ENCODE measurements around the gene TBC1D4. TPM values are rescaled to one million over a fixed set of nuclear protein-coding genes. Genes with fewer than 3 reads are reported as not detected.

TBC1D4 gene
- total and polyA plus RNA-seq, 10 of the 15 experiments (the other 5 are each of a cell fraction or from before 2014, with no cell fraction given) = 11.0 to 38.6 (median 25.5) TPM

- Histone ChIP-seq H3K4me1 (ENCODE audit: control insufficient read depth, insufficient read depth, low read length) (no peaks in the 10 kb centered on the region), H3K27ac (ENCODE audit: control insufficient read depth, insufficient read depth) (no peak overlapping the region), H3K27me3 (replicated peaks in 1 of 2; ENCODE audit: control insufficient read depth in 2 of 2, insufficient read depth in 2 of 2, low read length in 1 of 2) (no peaks in the 10 kb centered on the region), H4K20me1 (ENCODE audit: control insufficient read depth, insufficient read depth) (no peaks in the 10 kb centered on the region), H3K9ac (ENCODE audit: control insufficient read depth, insufficient read depth, low read length) (no peak overlapping the region), H3K4me3 (no peak overlapping the region), H3K9me3 (replicated peaks; ENCODE audit: control insufficient read depth, insufficient read depth, low read length) (no peaks in the 10 kb centered on the region; the same call in 1 of the 3 replicates), H2AFZ (ENCODE audit: control insufficient read depth, low read depth, low read length) (no peak overlapping the region), H3K36me3 (ENCODE audit: control insufficient read depth in 2 of 2, insufficient read depth in 2 of 2, low read length in 1 of 2) (peaks cover 0 to 2% of the 10 kb centered on the region in 2 experiments; a peak in 1 of 4 replicates), H3K79me2 (ENCODE audit: control insufficient read depth, insufficient read depth, low read length) (no peaks in the 10 kb centered on the region), H3K4me2 (ENCODE audit: control insufficient read depth, insufficient read depth) (no peak overlapping the region)
- DNase-seq (ENCODE audit: low read depth, low spot score) (no peak), ATAC-seq (peak; percentile 72), FAIRE-seq (peak; percentile 77)
- RAD21 ChIA-PET (ENCODE audit: unreplicated experiment) = interaction anchor here (2.6 kb wide), 1 partner anchor 13 kb away, joined by 6 read pairs; no protein-coding TSS in a partner anchor
- intact Hi-C loops (cut with micrococcal nuclease; ENCODE audit: unreplicated experiment) = no loop called here
- SMC1A ChIA-PET (ENCODE audit: uncharacterized antibody, unreplicated experiment) = interaction anchor here (0.9 to 1.2 kb wide), 2 partner anchors 12 to 27 kb away, joined by 3 to 4 read pairs; no protein-coding TSS in a partner anchor
- in situ Hi-C loops (cut with MboI) = no loop called here
- TF ChIP-seq ETV6 (conservative IDR thresholded peaks at IDR 0.05 in 1 of 2, IDR thresholded peaks at IDR 0.05 in 1 of 2; ENCODE audit: borderline replicate concordance in 1 of 2, low read depth in 1 of 2) (peak in 1 of 2 experiments; percentile 60; a peak in 2 of 4 replicates), BHLHE40 (IDR thresholded peaks at IDR 0.05; ENCODE audit: borderline replicate concordance in 1 of 2, low read depth in 2 of 2, low read length in 1 of 2) (peak; percentile 46 to 77; a peak in 2 of 4 replicates), STAT1 (conservative IDR thresholded peaks at IDR 0.05) (no peak), GATAD2B (conservative IDR thresholded peaks at IDR 0.05; ENCODE audit: low read depth) (no peak), IKZF1 (conservative IDR thresholded peaks at IDR 0.05) (0 out of 2 replicates have a peak, but pooled peaks have one; percentile 22), MAX (IDR thresholded peaks at IDR 0.05; ENCODE audit: low read depth, low read length) (no peak), KLF5 (IDR thresholded peaks at IDR 0.05; ENCODE audit: partially characterized antibody) (no peak), NFYB (IDR thresholded peaks at IDR 0.05; ENCODE audit: insufficient read depth, low read depth, low read length) (no peak), PAX8 (IDR thresholded peaks at IDR 0.05) (no peak), ZZZ3 (IDR thresholded peaks at IDR 0.05; ENCODE audit: control insufficient read depth, insufficient read length, low read depth) (no peak), SRF (IDR thresholded peaks at IDR 0.05; ENCODE audit: low read depth in 2 of 2, low read length in 2 of 2) (0 out of 4 replicates have a peak, but pooled peaks of 1 of the 2 experiments have one; percentile 29), NR2F1 (conservative IDR thresholded peaks at IDR 0.05) (peak; percentile 82), DPF2 (IDR thresholded peaks at IDR 0.05) (0 out of 2 replicates have a peak, but pooled peaks have one; percentile 31), CREM (IDR thresholded peaks at IDR 0.05; ENCODE audit: low read depth) (peak; percentile 31; the same call in 1 of the 2 replicates), RUNX3 (IDR thresholded peaks at IDR 0.05; ENCODE audit: low read length) (peak; percentile 88), EGR1 (IDR thresholded peaks at IDR 0.05; ENCODE audit: borderline replicate concordance in 1 of 2, low read depth in 2 of 2, low read length in 2 of 2) (no peak), CBFB (IDR thresholded peaks at IDR 0.05; ENCODE audit: low read depth) (0 out of 2 replicates have a peak, but pooled peaks have one; percentile 60), NFIC (IDR thresholded peaks at IDR 0.05; ENCODE audit: low read depth, low read length) (peak; percentile 50)
- TF ChIP-seq, protein P1, sequence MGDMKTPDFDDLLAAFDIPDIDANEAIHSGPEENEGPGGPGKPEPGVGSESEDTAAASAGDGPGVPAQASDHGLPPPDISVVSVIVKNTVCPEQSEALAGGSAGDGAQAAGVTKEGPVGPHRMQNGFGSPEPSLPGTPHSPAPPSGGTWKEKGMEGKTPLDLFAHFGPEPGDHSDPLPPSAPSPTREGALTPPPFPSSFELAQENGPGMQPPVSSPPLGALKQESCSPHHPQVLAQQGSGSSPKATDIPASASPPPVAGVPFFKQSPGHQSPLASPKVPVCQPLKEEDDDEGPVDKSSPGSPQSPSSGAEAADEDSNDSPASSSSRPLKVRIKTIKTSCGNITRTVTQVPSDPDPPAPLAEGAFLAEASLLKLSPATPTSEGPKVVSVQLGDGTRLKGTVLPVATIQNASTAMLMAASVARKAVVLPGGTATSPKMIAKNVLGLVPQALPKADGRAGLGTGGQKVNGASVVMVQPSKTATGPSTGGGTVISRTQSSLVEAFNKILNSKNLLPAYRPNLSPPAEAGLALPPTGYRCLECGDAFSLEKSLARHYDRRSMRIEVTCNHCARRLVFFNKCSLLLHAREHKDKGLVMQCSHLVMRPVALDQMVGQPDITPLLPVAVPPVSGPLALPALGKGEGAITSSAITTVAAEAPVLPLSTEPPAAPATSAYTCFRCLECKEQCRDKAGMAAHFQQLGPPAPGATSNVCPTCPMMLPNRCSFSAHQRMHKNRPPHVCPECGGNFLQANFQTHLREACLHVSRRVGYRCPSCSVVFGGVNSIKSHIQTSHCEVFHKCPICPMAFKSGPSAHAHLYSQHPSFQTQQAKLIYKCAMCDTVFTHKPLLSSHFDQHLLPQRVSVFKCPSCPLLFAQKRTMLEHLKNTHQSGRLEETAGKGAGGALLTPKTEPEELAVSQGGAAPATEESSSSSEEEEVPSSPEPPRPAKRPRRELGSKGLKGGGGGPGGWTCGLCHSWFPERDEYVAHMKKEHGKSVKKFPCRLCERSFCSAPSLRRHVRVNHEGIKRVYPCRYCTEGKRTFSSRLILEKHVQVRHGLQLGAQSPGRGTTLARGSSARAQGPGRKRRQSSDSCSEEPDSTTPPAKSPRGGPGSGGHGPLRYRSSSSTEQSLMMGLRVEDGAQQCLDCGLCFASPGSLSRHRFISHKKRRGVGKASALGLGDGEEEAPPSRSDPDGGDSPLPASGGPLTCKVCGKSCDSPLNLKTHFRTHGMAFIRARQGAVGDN (IDR thresholded peaks at IDR 0.05) = peak; percentile 76
- WGBS (ENCODE audit: insufficient coverage, insufficient replicate concordance, low lambda C conversion rate, missing lambda C conversion rate) = 25% methylated on average over 6 of the region's 6 CpGs
- BruUV-seq (replicated peaks) = no TSS peak
- CTCF ChIA-PET = interaction anchor here (1.7 kb wide), 1 partner anchor 42 kb away, joined by 3 read pairs; no protein-coding TSS in a partner anchor
- POLR2A ChIA-PET = no interaction called here
Measured at GRCh38 chr13:75353781-75354193, 128.2 kb downstream of the TBC1D4 start.

Data from GM12878 (cell line).